GM19238 (cell line): ENCODE results near the gene AIFM2.

Source experiments
- DNase-seq: peaks from one replicate; pipeline ENCODE4 v3.0.0; 2011; ENCODE audit warnings: low spot score; ENCODE audit not compliant: insufficient read length

AIFM2 gene

DNA sequence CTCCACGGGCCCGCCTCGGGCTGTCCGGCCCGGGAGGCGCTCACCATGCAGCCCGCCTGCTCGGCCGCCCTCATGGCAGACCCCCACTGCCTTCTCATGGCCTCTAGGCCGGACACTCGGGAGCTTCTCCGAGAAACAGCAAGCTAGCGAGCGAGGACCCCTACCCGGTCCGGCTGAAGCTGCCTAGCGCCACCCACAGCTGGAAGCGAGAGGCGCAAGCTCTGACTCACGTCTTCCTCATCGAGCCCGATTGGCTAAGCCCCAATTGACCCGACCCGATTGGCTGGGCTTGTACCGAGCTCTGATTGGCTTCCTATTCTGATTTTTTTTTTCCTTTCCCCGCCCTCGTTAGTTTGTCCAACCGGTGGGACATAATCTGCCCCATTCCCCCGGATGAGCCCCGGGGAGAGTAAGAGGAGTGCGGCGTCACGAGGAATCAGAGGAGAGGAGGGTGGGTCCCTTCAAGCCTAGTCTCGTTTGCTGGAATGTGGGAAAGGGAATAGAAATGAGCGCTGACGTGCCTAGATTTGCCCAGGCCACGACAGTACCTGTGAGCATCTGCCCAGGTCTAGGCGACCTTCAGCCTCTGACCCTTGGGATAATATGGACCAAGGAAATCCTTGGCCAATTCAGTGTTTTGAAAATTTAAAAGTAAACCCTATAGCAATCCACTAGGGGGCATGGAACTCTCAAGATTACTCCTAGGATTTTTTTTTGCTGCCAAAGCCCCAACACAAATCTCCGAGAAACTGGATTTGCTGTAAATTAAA is 14.0 kb upstream of the AIFM2 start, which contains the start of gene TYSND1:
Gene TYSND1 (minus strand): TSS at position 212 of the 770 bp plus-strand sequence. CDS start 114 bp downstream, at position 98.
- peak; percentile 99 for DNase-seq

DNA sequence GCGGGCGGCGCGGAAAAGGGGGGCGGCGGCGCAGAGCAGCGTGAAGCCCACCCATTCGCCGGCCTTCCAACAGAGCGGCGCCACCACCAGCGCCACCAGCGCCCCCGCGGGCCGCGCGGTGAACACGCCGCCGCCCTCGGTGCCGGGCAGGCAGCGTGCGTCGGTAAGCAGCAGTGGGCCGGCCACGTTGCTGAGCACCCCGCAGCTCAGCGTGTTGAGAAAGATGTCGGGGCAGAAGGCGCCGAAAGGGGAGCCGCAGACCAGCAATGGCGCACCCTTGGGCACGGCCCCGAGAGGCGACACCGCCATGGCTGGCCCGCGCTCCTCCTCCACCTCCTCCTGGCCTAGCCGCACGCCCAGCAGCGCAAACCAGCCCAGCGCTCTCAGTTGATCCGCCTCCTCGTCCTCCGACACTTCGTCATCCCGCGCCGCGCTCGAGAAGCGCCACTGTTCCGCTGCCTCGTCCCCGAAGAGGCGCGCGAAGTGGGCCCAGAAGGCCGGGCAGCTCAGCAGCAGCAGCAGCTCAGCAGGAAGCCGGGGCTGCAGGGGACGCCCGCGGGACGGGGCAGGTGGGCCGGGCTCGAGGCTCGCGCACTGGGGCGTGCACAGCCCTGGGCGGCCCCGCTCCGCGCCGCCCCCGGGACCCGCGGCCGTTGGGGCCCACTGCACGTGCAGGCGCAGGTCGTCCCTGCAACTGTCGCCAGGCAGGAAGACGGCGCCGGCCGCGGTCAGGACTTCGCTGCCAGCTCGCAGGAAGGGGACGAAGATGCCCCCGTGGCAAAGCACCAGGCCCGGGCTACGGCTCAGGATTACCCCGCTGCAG is 13.3 kb upstream of the AIFM2 start:
- peak; percentile 73 for DNase-seq

DNA sequence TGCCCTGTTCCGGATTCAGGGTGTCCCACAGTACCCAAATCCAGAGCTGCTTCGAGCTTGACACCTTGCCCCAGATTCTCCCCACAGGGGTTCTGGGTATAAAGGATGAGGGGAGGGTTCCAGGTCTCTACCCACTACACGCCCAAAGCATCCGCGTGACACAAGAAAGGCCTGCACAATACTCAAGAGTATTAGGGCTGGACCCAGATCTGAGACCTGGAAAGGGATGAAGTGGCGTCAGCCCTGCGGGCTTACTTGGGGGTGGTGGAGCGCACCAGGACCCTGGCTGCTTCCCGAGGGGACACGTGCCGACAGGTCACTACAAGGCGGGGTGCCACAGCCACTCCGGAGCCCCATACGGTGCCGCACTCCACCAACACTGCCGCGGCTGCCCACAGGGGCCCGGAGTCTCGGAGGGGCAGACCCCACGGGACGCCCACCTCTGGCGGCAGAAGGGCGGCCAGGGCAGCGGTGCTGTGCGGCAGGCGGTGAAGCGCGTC is 12.6 kb upstream of the AIFM2 start:
- no peak for DNase-seq

DNA sequence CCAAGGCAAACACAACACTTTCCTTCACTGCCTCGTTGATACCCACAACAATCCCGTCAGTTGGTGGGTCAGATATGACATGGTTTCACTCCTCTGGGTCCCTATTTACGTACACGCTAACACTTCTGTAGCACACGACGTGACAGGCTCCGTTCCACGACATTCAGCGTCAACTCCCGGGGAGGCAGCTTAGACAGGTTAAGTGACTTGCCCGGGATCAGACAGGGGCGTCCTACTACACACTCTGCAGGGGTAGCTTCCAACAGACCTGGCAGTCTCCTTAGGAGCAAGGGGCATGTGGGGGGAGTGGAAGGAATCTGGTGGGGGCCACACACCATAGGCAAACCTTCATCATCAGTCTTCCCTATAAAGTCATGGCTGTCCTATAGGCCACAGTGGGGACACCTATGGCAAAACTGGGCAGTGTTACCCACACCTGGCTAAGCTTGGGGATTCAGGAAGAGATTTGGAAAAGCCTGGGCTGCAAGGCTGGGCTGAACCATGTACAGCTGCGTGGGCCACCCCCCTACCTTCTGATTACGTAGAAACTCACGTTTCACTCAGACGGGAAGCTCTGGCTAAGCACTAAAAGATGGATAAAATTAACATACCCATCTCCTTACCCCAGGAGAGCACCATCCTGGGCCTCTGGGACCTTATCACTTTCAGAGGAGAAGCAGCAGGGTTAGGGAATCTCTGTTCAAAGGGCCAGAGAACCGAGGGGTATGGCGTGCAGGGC is 11.9 kb upstream of the AIFM2 start:
- DNase-seq = no peak

DNA sequence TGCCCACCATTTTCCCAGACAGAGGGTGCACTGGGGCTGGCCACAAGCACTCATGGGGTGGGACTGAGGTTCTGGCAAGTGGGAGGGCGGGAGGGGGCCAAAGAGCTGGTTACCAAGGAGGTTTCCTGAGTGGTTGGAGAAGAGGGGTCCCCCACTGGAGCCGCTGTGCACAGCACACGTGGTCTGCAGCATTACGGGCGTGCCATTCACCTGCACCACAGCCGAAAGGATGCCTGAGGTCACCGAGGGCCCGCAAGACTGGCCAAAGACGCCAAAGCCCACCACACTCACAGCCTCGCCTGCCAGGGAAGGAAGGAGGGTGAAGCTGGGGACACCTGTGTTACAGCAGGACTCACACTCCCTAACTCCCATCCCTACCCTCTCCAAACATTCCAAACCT is 9.9 kb upstream of the AIFM2 start:
- DNase-seq = no peak

DNA sequence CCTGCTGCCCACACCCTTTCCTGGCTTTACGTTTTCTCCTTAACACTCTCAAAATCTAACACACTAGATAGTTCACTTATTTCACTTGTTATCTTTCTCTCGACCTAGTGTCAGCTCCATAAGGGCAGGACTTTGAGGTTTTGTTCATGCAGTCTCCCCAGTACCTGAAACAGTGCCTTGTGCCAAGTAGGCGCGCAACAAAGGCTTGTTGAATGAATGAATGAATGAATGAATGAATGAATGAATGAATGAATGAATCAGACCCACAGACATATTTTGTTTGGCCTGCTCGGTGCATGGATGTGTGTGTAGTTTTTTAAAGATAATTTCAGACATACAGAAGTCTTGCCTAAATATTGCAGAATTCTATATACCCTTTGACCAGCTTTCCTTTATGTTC is 7.7 kb upstream of the AIFM2 start:
- DNase-seq = no peak

DNA sequence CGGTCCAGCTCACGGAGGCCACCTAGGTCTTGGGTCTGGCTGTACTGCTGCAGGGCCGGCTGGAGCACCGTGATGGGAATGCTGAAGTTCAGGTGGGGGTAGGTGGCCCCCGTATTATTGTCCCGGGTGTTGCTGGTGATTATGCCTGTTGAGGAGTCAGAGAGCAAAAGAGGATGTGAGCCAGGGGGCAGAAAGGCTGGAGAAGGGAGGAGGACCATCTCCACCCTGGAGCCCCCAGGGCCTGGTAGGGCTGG is 7.3 kb upstream of the AIFM2 start:
- no peak for DNase-seq

DNA sequence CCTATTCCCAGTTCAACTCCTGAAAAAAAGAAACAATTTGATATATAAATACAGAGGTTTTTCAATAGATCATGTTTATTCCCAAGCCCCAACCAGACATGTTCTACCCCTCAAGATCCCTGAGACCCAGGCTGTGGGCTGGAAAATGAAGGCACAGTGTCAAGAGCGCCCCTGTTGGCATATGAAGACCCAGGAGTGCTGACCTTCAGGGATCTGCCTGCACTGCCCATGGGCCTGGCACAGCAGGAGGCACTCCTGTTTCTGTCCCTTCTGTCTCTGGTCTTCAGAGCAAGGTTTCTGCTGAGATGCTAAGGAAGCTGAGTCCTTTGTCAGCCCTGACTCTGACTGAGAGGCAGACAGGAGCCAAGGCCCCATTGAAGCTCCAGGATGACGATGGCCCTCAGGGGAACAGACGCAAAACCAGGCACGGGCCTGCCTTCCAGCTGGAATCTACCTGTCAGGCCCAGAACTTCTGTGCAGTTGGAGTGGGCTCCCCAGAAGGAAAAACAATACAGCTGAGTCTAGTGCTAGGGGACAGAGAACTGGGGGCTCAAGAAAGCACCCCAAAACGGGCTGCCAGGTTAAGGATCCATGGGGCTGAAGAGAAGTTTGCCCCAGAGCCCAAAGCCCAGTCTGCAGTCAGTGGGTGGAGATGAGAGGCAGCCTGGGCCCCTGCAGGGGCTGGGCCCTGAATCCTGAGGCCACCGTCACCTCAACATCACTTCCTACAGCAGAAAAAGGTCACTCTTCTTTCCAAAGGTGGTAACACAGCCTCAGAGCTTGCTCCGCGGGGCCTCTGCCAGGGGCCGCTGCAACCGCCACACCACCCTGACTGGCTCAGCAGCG is 6.7 kb upstream of the AIFM2 start:
- no peak for DNase-seq

DNA sequence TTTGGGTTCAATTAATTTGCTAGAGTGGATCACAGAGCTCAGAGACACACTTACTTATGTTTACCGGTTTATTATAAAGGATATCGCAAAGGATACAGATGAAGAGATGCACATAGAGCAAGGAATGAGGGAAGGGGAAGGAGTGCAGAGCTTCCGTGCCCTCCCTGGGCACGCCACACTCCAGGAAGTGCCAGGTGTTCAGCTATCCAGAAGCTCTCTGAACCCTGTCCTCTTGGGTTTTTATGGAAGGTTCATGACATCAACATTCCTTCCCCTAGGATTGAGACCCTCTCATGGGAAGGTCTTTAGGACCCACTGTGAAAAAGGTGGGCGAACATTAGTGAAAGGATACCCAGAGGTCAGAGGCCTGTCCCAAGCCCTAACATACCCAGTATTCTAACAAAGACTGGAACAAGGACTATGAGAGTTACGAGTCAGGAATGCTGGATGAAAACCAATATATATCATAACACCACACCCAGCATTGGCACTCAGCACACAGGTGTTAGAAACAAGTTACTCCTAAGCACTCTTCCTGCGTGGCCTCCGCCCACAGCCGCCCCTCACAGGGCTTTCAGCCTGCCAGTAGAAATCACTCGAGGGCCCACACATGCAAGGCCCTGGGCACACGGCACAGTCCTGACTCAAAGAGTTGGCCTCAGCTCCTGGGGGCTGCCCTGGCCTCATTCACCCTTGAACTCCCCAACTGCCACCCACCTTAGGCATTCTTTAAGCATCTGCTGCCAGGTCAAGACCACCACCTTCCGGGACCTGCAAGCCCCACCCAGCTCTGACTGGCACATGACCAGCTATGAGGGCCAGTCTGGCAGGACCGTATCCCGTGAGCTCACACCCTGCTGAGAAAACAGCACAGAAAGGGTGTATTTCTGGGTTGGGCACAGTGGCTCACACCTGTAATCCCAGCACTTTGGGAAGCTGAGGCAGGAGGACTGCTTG is 5.6 kb upstream of the AIFM2 start:
- DNase-seq = no peak

DNA sequence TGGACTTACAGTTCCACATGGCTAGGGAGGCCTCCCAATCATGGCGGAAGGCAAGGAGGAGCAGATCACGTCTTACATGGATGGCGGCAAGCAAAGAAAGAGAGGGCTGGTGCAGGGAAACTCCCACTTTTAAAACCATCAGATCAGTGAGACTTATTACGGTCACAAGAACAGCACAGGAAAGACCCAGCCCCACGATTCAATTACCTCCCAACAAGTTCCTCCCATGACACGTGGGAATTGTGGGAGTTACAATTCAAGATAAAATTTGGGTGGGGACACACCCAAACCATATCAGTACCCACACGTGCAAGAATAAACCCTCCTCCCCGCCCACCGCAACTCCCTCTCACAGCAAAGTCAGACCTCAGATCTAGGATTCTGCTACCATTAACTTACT is 4.5 kb upstream of the AIFM2 start:
- no peak for DNase-seq

DNA sequence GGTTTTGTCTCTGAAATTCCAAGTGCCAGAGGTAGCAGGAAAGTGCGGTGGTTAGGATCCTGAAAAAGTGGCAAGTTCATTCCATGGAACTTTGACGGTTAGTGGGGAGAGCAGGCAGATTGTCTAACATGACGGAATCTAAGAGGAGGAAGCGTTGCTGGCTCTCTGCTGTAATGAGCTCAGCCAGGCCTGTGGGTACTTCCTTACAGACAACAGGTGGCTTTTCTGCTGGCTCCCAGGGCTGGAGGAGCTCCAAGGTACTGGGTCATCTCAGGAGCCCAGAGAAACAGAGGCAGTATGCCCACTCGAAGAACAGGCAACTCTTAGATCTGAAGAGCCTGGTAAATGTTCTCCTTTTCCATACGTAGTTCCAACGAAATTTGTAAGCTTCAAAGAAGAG is 3.1 kb upstream of the AIFM2 start:
- DNase-seq = no peak

DNA sequence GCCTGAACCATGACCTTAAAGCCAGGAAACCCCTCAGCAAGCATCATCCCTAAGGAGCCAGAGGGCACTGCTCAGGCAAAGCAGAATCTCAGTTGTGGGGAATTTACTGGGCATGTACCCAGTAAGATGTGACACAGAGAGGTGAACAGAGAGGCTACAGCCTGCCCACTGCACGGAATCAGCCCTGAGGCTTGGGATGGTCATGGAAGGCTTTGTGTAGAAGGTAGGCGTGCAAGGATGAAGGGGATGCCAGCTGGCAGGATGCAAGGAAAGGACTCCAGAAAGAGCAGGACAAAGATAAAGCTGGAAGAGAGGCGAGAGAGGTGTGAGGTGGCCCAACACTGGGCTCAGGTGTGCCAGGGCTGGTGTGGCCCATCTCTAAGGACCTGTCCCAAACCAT is 2.4 kb upstream of the AIFM2 start:
- no peak for DNase-seq

DNA sequence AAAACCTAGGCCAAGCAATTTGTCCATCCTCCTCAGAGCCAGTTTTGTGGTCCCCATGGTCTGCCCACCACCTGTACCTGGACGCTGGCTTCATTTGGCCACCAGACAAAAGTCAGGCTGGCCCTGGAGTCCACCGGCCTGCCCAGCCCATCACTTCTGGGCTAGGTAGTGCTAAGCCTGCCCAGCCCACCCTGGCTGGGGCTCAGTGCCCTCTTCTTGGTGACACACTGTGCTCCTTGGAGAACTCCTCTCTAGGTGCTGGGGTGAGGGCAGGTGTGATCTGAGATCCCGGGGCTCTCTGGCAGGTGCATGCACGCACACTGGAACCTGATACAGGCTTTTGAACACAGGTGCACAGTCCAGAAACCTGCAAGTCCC is 1.1 kb downstream of the AIFM2 start:
- DNase-seq = no peak

DNA sequence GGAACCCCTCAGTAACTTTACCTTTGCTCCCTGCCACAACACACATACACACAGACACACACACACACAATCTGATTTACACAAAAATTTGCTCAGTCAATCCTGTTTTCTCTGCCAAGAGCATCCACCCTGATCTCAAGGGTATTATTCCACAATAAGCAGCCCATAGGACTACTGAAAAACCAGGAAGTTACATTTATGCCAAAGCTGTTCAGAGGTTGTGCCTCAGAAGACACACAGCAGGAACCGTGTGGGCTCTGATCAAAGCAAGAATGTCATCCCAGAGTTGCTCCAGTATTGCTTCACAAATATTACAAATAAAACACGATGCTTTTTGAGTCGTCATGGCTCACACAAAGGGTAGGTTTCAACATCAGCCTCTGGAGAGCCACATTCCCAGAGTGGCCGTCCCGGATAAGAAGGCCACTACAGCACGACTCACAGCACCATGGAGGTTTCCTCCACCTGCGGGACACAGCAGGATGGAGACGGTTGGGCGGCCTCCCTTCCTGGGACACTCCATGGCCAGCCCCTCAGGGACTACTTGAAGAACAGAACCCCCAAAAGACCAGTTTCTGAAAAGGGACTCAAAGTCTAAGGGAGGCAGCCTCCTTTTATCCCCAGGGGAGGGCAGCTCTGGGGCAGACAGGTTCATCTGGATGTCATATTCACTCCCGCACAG is 1.6 kb downstream of the AIFM2 start:
- DNase-seq = no peak

DNA sequence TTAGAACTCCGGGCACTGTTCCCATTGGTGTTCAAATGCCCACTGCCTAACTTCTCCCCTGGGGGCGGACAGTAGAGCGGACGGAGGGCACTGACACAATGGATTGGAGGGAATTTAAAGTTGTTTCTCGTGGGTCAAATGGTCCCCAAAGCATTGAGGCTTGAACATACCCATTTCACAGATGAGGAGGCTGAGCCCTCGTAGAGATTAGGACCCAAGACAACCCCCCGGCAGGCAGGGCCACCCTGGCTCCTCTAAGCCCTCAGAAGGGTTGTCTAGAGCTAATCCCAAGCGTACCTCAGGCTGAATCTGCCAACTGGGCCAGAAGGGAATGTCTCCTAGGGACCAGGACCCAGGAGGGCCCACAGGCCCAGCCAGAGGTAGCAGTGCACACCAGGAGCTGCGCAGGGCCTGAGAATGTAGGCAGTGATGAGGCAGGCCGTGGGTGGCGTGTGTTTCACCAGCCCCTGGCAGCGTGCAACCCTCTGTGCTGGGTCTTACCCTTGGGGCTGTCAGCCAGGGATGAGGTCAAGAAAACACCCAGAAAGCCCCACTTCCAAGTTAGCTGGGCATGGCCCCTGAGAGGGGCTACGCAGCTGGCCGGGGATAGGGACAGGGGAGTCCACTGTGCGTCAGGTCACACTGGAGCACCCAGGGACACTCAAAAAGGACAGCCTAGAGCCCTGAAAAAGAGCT is 5.8 kb downstream of the AIFM2 start:
- no peak for DNase-seq

DNA sequence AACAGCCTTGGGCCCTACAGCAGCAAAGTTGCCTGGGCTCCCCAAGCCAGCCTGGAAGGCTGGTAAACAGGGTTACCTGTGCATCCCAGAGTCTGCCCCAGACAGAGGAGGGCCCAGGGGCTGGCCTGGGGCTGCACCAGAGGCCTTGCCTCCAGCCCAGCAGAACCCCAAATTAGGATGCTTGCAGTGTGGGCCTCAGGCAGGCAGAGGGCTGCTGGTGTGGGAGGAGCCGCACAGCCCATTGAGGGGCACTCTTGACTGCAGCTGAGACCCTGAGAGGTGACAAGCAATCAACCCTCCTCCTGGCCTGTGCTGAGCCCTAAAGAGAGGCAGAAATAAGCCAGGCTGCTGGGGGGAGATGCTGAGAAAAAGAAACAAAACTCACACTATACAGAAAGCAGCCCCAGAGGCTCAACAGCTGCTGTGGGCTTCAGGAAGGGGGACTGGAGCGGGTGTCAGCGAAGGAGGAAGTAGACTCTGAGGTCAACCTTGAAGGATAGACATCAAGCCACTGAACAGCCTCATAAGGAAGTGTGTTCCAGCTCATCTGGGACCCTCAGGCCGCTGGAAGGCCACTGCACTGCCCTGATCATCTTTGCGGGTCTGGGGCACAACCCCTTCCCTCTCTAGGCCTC is 6.6 kb downstream of the AIFM2 start:
- DNase-seq = no peak

DNA sequence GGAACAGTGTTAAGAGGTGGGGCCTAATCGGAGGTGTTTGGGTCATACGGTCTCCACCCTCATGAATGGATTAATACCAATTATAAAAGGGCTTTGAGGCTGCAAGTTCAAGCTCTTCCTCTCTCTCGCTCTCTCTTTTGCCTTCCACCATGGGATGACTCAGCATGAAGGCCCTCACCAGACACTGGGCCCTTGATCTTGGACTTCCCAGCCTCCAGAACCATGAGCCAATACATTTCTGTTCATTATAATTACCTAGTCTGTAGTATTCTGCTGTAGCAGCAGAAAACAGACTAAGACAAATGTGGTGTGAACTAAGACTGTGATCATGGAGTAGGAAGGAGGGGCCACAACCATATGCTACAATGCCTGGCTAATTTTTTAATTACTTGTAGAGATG is 7.7 kb downstream of the AIFM2 start:
- DNase-seq = no peak

DNA sequence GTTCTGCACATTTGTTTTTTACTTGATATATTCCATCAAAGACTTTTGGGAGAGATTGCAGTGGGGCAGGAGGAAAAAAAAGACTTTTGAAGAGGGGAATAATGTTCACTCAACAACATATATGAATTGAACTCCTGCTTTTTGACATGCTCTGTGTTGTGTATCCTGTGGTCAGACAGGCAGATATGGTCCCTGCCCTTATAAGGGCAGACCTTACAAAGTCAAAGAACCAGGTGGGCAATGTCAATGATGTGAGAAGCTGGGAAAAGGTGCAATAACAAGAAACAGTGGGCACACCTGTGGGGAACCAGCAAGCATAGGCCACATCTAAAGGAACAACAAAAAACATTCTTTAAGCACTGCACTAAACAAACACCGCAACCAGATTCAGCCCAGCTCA is 8.2 kb downstream of the AIFM2 start:
- DNase-seq = no peak

DNA sequence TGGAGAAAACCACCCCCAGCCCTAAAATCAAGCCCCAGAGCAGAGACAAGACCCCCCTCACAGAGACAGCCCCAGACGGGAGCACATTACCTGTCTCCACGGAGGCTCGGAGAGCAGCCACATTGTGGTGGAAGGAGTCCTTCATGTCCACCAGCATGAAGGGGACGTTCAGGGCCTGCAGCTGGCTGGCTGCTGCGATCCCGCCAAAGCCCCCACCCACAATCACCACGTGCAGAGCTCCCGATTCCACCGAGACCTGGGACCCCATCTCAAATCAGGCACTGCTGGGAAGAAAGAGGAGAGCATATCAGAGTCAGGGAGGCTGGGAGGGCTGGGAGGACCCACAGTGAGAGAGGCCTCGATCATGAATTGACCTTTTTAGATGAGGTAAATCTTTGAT is 8.8 kb downstream of the AIFM2 start:
- no peak for DNase-seq
